ENCODE measurements around the gene MVB12B.

The MVB12B gene

DNA sequence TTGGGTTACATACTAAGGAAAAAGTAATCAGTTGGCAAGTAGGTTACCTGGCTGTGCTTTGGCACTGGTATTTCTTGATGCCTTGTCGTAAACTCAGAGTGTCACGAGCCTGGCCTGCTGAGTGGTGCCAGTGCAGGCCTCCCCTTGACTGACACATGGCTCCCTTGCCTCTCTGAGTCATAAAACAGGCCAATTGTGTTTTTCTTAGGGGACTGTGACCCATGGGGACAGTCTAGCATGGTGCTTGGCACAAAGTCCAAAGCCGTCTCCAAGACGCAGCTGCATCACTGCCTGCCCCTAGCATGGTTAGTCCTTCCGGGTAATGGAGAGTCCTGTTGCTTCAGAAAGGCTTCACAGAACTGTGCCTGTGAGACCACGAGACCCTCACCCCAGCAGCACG is 132.5 kb downstream of the MVB12B start:
- H3K27me3 ChIP-seq (ENCODE audit: insufficient read depth, poor library complexity, severe bottlenecking), result no peaks in the 10 kb centered on the region
- no peak overlapping the region for H3K4me3 ChIP-seq (replicated peaks; ENCODE audit: insufficient read depth, low read length)
- DNase-seq (ENCODE audit: low read depth in 1 of 2, low spot score in 1 of 2), result no peak
- TF ChIP-seq SPI1 (IDR thresholded peaks at IDR 0.05; ENCODE audit: borderline replicate concordance, low read depth) (no peak), GABPA (IDR thresholded peaks at IDR 0.05; ENCODE audit: low read depth) (no peak), POLR2AphosphoS5 (IDR thresholded peaks at IDR 0.05; ENCODE audit: low read depth) (no peak)
- TF ChIP-seq, protein P1, sequence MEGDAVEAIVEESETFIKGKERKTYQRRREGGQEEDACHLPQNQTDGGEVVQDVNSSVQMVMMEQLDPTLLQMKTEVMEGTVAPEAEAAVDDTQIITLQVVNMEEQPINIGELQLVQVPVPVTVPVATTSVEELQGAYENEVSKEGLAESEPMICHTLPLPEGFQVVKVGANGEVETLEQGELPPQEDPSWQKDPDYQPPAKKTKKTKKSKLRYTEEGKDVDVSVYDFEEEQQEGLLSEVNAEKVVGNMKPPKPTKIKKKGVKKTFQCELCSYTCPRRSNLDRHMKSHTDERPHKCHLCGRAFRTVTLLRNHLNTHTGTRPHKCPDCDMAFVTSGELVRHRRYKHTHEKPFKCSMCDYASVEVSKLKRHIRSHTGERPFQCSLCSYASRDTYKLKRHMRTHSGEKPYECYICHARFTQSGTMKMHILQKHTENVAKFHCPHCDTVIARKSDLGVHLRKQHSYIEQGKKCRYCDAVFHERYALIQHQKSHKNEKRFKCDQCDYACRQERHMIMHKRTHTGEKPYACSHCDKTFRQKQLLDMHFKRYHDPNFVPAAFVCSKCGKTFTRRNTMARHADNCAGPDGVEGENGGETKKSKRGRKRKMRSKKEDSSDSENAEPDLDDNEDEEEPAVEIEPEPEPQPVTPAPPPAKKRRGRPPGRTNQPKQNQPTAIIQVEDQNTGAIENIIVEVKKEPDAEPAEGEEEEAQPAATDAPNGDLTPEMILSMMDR (IDR thresholded peaks at IDR 0.05; ENCODE audit: insufficient read depth, low read length), result no peak
- TF ChIP-seq, protein P2, sequence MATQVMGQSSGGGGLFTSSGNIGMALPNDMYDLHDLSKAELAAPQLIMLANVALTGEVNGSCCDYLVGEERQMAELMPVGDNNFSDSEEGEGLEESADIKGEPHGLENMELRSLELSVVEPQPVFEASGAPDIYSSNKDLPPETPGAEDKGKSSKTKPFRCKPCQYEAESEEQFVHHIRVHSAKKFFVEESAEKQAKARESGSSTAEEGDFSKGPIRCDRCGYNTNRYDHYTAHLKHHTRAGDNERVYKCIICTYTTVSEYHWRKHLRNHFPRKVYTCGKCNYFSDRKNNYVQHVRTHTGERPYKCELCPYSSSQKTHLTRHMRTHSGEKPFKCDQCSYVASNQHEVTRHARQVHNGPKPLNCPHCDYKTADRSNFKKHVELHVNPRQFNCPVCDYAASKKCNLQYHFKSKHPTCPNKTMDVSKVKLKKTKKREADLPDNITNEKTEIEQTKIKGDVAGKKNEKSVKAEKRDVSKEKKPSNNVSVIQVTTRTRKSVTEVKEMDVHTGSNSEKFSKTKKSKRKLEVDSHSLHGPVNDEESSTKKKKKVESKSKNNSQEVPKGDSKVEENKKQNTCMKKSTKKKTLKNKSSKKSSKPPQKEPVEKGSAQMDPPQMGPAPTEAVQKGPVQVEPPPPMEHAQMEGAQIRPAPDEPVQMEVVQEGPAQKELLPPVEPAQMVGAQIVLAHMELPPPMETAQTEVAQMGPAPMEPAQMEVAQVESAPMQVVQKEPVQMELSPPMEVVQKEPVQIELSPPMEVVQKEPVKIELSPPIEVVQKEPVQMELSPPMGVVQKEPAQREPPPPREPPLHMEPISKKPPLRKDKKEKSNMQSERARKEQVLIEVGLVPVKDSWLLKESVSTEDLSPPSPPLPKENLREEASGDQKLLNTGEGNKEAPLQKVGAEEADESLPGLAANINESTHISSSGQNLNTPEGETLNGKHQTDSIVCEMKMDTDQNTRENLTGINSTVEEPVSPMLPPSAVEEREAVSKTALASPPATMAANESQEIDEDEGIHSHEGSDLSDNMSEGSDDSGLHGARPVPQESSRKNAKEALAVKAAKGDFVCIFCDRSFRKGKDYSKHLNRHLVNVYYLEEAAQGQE (IDR thresholded peaks at IDR 0.05; ENCODE audit: insufficient replicate concordance, low read depth), result no peak
- H3K27ac ChIP-seq (replicated peaks), result no peak overlapping the region

DNA sequence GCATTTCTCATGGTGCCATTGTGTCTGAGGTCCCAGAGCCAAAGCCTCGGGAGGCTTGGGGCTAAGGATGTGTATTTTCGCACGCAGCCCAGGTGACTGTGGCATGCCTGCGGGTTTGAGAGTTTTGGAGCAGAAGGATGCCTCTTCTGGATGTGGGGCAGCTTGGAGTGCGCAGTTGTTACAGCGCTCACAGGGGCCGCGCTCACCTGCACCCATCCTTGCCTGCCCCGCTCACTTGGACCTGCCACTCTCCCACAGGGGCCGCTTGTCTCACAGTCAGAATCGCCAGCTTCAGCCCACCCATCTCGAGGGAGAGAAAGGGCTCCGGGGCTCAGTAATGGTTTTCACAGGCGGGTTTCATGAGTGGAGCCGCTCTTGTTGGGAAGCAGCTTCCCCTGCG is 132.9 kb downstream of the MVB12B start:
- TF ChIP-seq SPI1 (IDR thresholded peaks at IDR 0.05; ENCODE audit: borderline replicate concordance, low read depth), result no peak
- TF ChIP-seq, protein P1 (IDR thresholded peaks at IDR 0.05; ENCODE audit: insufficient read depth, low read length), result no peak
- TF ChIP-seq POLR2AphosphoS5 (IDR thresholded peaks at IDR 0.05; ENCODE audit: low read depth), result no peak
- TF ChIP-seq, protein P2 (IDR thresholded peaks at IDR 0.05; ENCODE audit: insufficient replicate concordance, low read depth), result no peak
- TF ChIP-seq GABPA (IDR thresholded peaks at IDR 0.05; ENCODE audit: low read depth), result no peak
- Histone ChIP-seq H3K27ac (replicated peaks) (no peak overlapping the region), H3K27me3 (ENCODE audit: insufficient read depth, poor library complexity, severe bottlenecking) (no peaks in the 10 kb centered on the region), H3K4me3 (replicated peaks; ENCODE audit: insufficient read depth, low read length) (no peak overlapping the region)
- no peak for DNase-seq (ENCODE audit: low read depth in 1 of 2, low spot score in 1 of 2)

DNA sequence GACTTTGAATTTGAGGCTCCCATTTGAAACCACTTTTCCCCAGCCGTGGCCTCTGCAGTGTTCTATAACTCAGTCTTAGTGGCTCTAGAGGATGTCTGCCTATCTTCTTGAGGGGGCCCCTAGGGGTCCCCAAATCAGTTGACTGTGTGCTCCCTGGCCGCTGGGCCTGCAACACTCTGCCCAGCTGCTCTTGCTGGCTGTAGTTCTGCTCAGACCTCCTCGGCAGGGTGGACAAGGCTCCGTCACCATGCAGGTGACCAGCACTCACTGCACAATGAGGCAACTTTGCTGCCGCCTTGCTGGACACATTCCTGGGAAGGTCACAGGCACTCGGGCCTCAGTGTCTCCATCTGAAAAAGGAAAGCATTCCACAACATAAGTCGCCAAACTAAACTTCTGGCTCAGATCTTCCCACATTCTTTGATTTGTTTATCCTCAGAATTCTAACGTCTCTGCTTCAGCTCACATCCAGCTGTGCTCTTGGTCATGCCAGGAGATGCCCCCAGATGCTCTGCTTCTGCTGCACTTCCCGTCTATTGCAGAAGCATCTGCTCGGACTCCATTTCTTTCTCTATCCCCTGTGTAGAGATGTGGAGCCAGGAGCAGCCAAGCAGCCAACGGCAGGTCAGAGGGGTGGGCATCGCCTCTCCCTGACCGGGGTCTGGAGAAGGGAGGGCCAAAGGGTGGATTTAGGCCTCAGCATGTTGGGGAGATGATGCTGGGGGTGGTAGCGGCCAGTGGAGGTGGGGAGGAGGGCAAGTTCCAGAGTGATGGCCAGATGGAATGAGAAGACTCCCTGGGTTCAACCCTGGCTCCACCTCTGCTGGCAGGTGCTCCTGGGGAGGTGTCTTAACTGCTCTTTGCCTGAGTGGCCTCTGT is 133.6 kb downstream of the MVB12B start:
- Histone ChIP-seq H3K27me3 (ENCODE audit: insufficient read depth, poor library complexity, severe bottlenecking) (no peaks in the 10 kb centered on the region), H3K4me3 (replicated peaks; ENCODE audit: insufficient read depth, low read length) (no peak overlapping the region), H3K27ac (replicated peaks) (no peak overlapping the region)
- no peak for DNase-seq (ENCODE audit: low read depth in 1 of 2, low spot score in 1 of 2)
- no peak for TF ChIP-seq POLR2AphosphoS5 (IDR thresholded peaks at IDR 0.05; ENCODE audit: low read depth)
- TF ChIP-seq GABPA (IDR thresholded peaks at IDR 0.05; ENCODE audit: low read depth), result no peak
- TF ChIP-seq, protein P2 (IDR thresholded peaks at IDR 0.05; ENCODE audit: insufficient replicate concordance, low read depth), result no peak
